Hepatocyte (in vitro differentiated cells): ENCODE data around the gene RANBP6. TPM values are rescaled to one million over a fixed set of nuclear protein-coding genes. Genes with fewer than 3 reads are reported as not detected.
A peak's percentile ranks its signal among the peaks of the same experiment; 100 is the strongest.

Experiments used
- DNase-seq: peaks from one replicate; pipeline ENCODE4 v3.0.0-alpha.2; 2016; ENCODE audit warnings: low spot score
- H2AFZ ChIP-seq: fragments of 200-600 bp; sonication (generic); 2 replicates; pipeline ENCODE4 v1.6.0; 2016; ENCODE audit warnings: antibody characterized with exemption, mild to moderate bottlenecking
- H3K27ac ChIP-seq: fragments of 200-600 bp; sonication (generic); 2 replicates; pipeline ENCODE4 v1.5.1; 2016; ENCODE audit warnings: mild to moderate bottlenecking
- H3K27me3 ChIP-seq: fragments of 200-600 bp; sonication (generic); 2 replicates; pipeline ENCODE4 v1.6.1; 2016
- H3K36me3 ChIP-seq: fragments of 200-600 bp; sonication (generic); replicated peaks from 2 replicates; pipeline ENCODE4 v1.5.1; 2016; ENCODE audit warnings: low read depth; ENCODE audit not compliant: insufficient read depth
- H3K4me1 ChIP-seq: fragments of 200-600 bp; sonication (generic); 2 replicates; pipeline ENCODE4 v1.5.1; 2016; ENCODE audit warnings: mild to moderate bottlenecking, moderate library complexity; ENCODE audit not compliant: insufficient read depth
- H3K4me2 ChIP-seq: fragments of 200-600 bp; sonication (generic); 2 replicates; pipeline ENCODE4 v1.6.0; 2016
- H3K4me3 ChIP-seq: fragments of 200-600 bp; sonication (generic); 2 replicates; pipeline ENCODE4 v1.5.1; 2016; ENCODE audit warnings: mild to moderate bottlenecking
- H3K79me2 ChIP-seq: fragments of 200-600 bp; sonication (generic); 2 replicates; pipeline ENCODE4 v1.6.0; 2017; ENCODE audit warnings: mild to moderate bottlenecking
- H3K9me2 ChIP-seq: fragments of 200-600 bp; sonication (generic); replicated peaks from 2 replicates; pipeline ENCODE4 v1.6.0; 2017; ENCODE audit warnings: mild to moderate bottlenecking; ENCODE audit not compliant: insufficient read depth
- H3K9me3 ChIP-seq: fragments of 200-600 bp; sonication (generic); 2 replicates; pipeline ENCODE4 v1.5.1; 2016; ENCODE audit warnings: low read depth, mild to moderate bottlenecking
- H4K20me1 ChIP-seq: fragments of 200-600 bp; sonication (generic); 2 replicates; pipeline ENCODE4 v1.6.0; 2016; ENCODE audit warnings: mild to moderate bottlenecking; ENCODE audit not compliant: insufficient read depth, poor library complexity, severe bottlenecking
- CTCF ChIP-seq: fragments of 200-600 bp; sonication (generic); IDR thresholded peaks from 2 replicates; pipeline ENCODE4 v1.5.1; 2016; ENCODE audit warnings: antibody characterized with exemption, mild to moderate bottlenecking; ENCODE audit not compliant: poor library complexity
- EZH2 ChIP-seq: fragments of 200-600 bp; sonication (generic); IDR thresholded peaks from 2 replicates; pipeline ENCODE4 v1.6.1; 2016; ENCODE audit warnings: antibody characterized with exemption, mild to moderate bottlenecking, borderline replicate concordance
- EZH2phosphoT487 ChIP-seq: fragments of 200-600 bp; sonication (generic); IDR thresholded peaks from one replicate; pipeline ENCODE4 v1.6.1; 2018; ENCODE audit warnings: antibody characterized with exemption, mild to moderate bottlenecking, low read depth, moderate library complexity; ENCODE audit not compliant: unreplicated experiment, severe bottlenecking
- WGBS: methylation state at CpG from one replicate; pipeline ENCODE4 v1.1.6; 2016; ENCODE audit warnings: low lambda C conversion rate; ENCODE audit errors: missing lambda C conversion rate; 5-methylcytosine and 5-hydroxymethylcytosine counted together
- polyA plus RNA-seq: library from polyadenylated mRNA; unstranded; fragments of >200 nt; fragmentation: Nextera tagmentation; extraction: Ambion mirVana; gene quantifications from 2 replicates; pipeline ENCODE4 v1.2.1, GENCODE V29; 2016
- total RNA-seq: library from RNA; depleted of rRNA; stranded (reverse); fragments of >200 nt; gene quantifications from 2 replicates; pipeline ENCODE4 v1.2.3, GENCODE V29; 2014

The RANBP6 gene
- total and polyA plus RNA-seq, 2 experiments from 2014 or later = 8.2 to 25.9 TPM

GRCh38 chr9:6049798-6050197 is 34.4 kb upstream of the RANBP6 start:
- WGBS = 85% methylated on average over 1 of the region's 1 CpG
- no peaks in the 10 kb centered on the region for H3K9me2 ChIP-seq
- H3K79me2 ChIP-seq = no peaks in the 10 kb centered on the region
- H3K9me3 ChIP-seq = no peaks in the 10 kb centered on the region
- H2AFZ ChIP-seq = no peak overlapping the region
- H3K4me3 ChIP-seq = no peak overlapping the region
- no peaks in the 10 kb centered on the region for H3K36me3 ChIP-seq
- H3K27ac ChIP-seq = no peak overlapping the region
- DNase-seq = no peak
- TF ChIP-seq EZH2phosphoT487 (no peak), CTCF (peak; percentile 12)
- H3K27me3 ChIP-seq = no peaks in the 10 kb centered on the region
- no peak overlapping the region for H3K4me2 ChIP-seq
- no peaks in the 10 kb centered on the region for H3K4me1 ChIP-seq
- H4K20me1 ChIP-seq = no peaks in the 10 kb centered on the region

- Histone ChIP-seq H4K20me1 (no peaks in the 10 kb centered on the region), H3K4me3 (no peak overlapping the region), H3K36me3 (no peaks in the 10 kb centered on the region), H2AFZ (no peak overlapping the region), H3K9me3 (no peaks in the 10 kb centered on the region), H3K27me3 (no peaks in the 10 kb centered on the region), H3K4me2 (no peak overlapping the region), H3K79me2 (no peaks in the 10 kb centered on the region), H3K27ac (no peak overlapping the region), H3K9me2 (no peaks in the 10 kb centered on the region), H3K4me1 (no peaks in the 10 kb centered on the region)
- no peak for DNase-seq
- 79% methylated on average over 1 of the region's 1 CpG for WGBS
- TF ChIP-seq EZH2 = no peak
Measured at GRCh38 chr9:6048039-6048438, 32.6 kb upstream of the RANBP6 start.

GRCh38 chr9:6047020-6047419 is 31.6 kb upstream of the RANBP6 start:
- Histone ChIP-seq H3K27ac (no peak overlapping the region), H3K27me3 (no peaks in the 10 kb centered on the region), H3K79me2 (no peaks in the 10 kb centered on the region), H4K20me1 (no peaks in the 10 kb centered on the region), H3K9me3 (no peaks in the 10 kb centered on the region), H3K36me3 (no peaks in the 10 kb centered on the region), H3K4me3 (no peak overlapping the region), H3K4me2 (no peak overlapping the region), H3K4me1 (no peaks in the 10 kb centered on the region), H2AFZ (no peak overlapping the region), H3K9me2 (no peaks in the 10 kb centered on the region)
- no peak for TF ChIP-seq CTCF
- no peak for TF ChIP-seq EZH2
- no peak for TF ChIP-seq EZH2phosphoT487
- no peak for DNase-seq
- WGBS = 92% methylated on average over 4 of the region's 4 CpGs

GRCh38 chr9:6045364-6045763 is 29.9 kb upstream of the RANBP6 start:
- Histone ChIP-seq H4K20me1 (no peaks in the 10 kb centered on the region), H3K9me2 (no peaks in the 10 kb centered on the region), H2AFZ (no peak overlapping the region), H3K27me3 (no peaks in the 10 kb centered on the region), H3K4me2 (no peak overlapping the region), H3K79me2 (no peaks in the 10 kb centered on the region), H3K4me1 (no peaks in the 10 kb centered on the region), H3K27ac (no peak overlapping the region), H3K4me3 (no peak overlapping the region), H3K36me3 (no peaks in the 10 kb centered on the region), H3K9me3 (no peaks in the 10 kb centered on the region)
- WGBS = 91% methylated on average over 4 of the region's 4 CpGs
- TF ChIP-seq EZH2phosphoT487 (no peak), EZH2 (no peak), CTCF (no peak)
- DNase-seq = no peak
